Fibroblast of the aortic adventitia (primary cell): ENCODE measurements around the gene LAMA3. TPM values are rescaled to one million over a fixed set of nuclear protein-coding genes. Genes with fewer than 3 reads are reported as not detected.

Experiments
- DNase-seq: peaks from one replicate; pipeline ENCODE4 v3.0.0-alpha.2; 2010; ENCODE audit warnings: low read depth
- H3K4me3 ChIP-seq: 2 replicates; pipeline ENCODE4 v1.5.1; 2011; ENCODE audit warnings: low read depth, mild to moderate bottlenecking, control low read depth, low read length, moderate library complexity
- total RNA-seq: library from RNA; depleted of rRNA; stranded (reverse); fragments of >200 nt; gene quantifications from 2 replicates; pipeline ENCODE4 v1.2.3, GENCODE V29; 2012; ENCODE audit warnings: low replicate concordance
- TF ChIP-seq, protein P1 (sequence below): IDR thresholded peaks from 2 replicates; pipeline ENCODE4 v1.5.1; 2011; ENCODE audit warnings: mild to moderate bottlenecking, low read length, control low read depth, inconsistent platforms; ENCODE audit not compliant: insufficient read depth

LAMA3 gene
- total RNA-seq, 1 donor, result 15.7 TPM

DNA sequence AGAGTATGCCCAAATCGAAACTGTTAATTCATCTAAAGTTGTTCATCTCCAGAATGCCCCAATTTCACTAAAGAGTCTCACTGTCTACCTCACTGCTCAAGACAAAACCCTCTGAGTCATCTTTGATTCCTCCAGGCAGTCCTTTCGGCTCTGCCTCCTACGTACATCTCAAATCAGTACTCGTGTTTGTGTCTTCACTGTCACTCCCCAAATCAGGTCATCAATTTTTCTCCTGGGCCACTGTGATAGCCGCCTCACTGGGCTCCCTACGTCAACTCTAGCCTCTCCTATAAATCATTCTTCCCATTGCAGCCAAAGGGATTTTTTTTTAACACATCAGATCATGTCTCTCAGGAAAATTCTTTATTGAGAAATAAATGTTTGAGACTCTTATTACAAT lies 283.2 kb downstream of the LAMA3 start:
- TF ChIP-seq, protein P1, sequence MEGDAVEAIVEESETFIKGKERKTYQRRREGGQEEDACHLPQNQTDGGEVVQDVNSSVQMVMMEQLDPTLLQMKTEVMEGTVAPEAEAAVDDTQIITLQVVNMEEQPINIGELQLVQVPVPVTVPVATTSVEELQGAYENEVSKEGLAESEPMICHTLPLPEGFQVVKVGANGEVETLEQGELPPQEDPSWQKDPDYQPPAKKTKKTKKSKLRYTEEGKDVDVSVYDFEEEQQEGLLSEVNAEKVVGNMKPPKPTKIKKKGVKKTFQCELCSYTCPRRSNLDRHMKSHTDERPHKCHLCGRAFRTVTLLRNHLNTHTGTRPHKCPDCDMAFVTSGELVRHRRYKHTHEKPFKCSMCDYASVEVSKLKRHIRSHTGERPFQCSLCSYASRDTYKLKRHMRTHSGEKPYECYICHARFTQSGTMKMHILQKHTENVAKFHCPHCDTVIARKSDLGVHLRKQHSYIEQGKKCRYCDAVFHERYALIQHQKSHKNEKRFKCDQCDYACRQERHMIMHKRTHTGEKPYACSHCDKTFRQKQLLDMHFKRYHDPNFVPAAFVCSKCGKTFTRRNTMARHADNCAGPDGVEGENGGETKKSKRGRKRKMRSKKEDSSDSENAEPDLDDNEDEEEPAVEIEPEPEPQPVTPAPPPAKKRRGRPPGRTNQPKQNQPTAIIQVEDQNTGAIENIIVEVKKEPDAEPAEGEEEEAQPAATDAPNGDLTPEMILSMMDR, result no peak
- no peak overlapping the region for H3K4me3 ChIP-seq
- no peak for DNase-seq

- no peak overlapping the region for H3K4me3 ChIP-seq
- no peak for DNase-seq
- TF ChIP-seq, protein P1, result no peak
Measured at GRCh38 chr18:23977103-23977502, 287.9 kb downstream of the LAMA3 start.

GRCh38 chr18:23977719-23978483 lies 288.6 kb downstream of the LAMA3 start:
- TF ChIP-seq, protein P1, result no peak
- DNase-seq, result peak; percentile 85
- no peak overlapping the region for H3K4me3 ChIP-seq

GRCh38 chr18:23981369-23981980 lies 292.2 kb downstream of the LAMA3 start:
- DNase-seq, result no peak
- no peak overlapping the region for H3K4me3 ChIP-seq
- TF ChIP-seq, protein P1, result no peak

GRCh38 chr18:23982155-23983079 lies 293.2 kb downstream of the LAMA3 start:
- no peak overlapping the region for H3K4me3 ChIP-seq
- DNase-seq, result peak; percentile 82
- TF ChIP-seq, protein P1, result no peak

DNA sequence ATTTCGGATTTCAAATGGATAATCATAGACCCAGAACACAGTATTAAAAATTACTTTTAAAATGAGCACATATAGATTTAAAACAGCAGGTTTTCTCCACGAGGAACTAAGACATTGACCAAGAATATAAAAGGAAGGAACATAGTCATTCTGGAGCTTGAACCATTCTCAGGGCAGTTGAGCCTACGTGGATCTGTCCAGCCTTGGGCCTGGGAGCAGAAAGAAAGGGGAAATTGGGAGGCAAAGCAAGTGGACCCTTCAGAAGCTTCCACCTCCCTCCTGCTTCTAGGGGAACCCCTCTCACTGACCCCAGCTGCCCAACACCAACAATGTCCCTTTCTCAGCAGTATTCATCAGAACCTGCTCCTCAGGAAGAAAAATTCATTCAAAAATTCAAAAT lies 293.9 kb downstream of the LAMA3 start:
- TF ChIP-seq, protein P1, result no peak
- no peak for DNase-seq
- H3K4me3 ChIP-seq, result no peak overlapping the region
